WTC11 (cell line): ENCODE results near the gene SGF29. TPM values are rescaled to one million over a fixed set of nuclear protein-coding genes. Genes with fewer than 3 reads are reported as not detected.
A peak's percentile ranks its signal among the peaks of the same experiment; 100 is the strongest.

ENCODE experiments used
- ATAC-seq: fragments of 200-7000 bp; cut with Tn5 transposase; 2 replicates; pipeline ENCODE4 v1.10.0; 2021; ENCODE audit warnings: mild to moderate bottlenecking, moderate library complexity
- CTCF ChIA-PET: fragments of 300-600 bp; sonication (Branson Sonifier 250); formaldehyde crosslinking; loops from one replicate; lab custom pipeline; 2021; ENCODE audit warnings: antibody characterized with exemption; lab: Charles Lee
- POLR2A ChIA-PET: fragments of 350-600 bp; sonication (Branson Sonifier 250); formaldehyde crosslinking; loops from one replicate; lab custom pipeline; 2021; ENCODE audit warnings: antibody characterized with exemption; lab: Charles Lee
- DNase-seq: peaks from one replicate; pipeline ENCODE4 v3.0.0; 2021; ENCODE audit warnings: low spot score
- H3K27ac Mint-ChIP-seq: 2 replicates; pipeline ENCODE4 v1.8.0; 2021; ENCODE audit warnings: mixed read lengths
- H3K27me3 Mint-ChIP-seq: 2 replicates; pipeline ENCODE4 v1.8.0; 2021; ENCODE audit warnings: low read depth, mild to moderate bottlenecking, moderate library complexity, mixed read lengths
- H3K36me3 Mint-ChIP-seq: 2 replicates; pipeline ENCODE4 v1.8.0; 2021; ENCODE audit warnings: mixed read lengths
- H3K4me1 Mint-ChIP-seq: 2 replicates; pipeline ENCODE4 v1.8.0; 2022; ENCODE audit warnings: mixed read lengths
- H3K4me3 Mint-ChIP-seq: 2 replicates; pipeline ENCODE4 v1.8.0; 2021; ENCODE audit warnings: mild to moderate bottlenecking, moderate library complexity, mixed read lengths
- H3K9me3 Mint-ChIP-seq: 2 replicates; pipeline ENCODE4 v1.8.0; 2021; ENCODE audit warnings: mixed read lengths
- MYBL2 ChIP-seq: sonication (generic); formaldehyde crosslinking; IDR thresholded peaks from 2 replicates; pipeline ENCODE4 v1.8.1; 2023; ENCODE audit warnings: mild to moderate bottlenecking, moderate library complexity, missing genetic modification reagents
- NFE2L1 ChIP-seq: sonication (generic); formaldehyde crosslinking; IDR thresholded peaks from 2 replicates; pipeline ENCODE4 v1.8.1; 2023; ENCODE audit warnings: missing genetic modification reagents
- NR3C1 ChIP-seq: sonication (generic); formaldehyde crosslinking; conservative IDR thresholded peaks from 2 replicates; pipeline ENCODE4 v1.8.1; 2023; ENCODE audit warnings: low read depth, mild to moderate bottlenecking, missing genetic modification reagents
- RELA ChIP-seq: sonication (generic); formaldehyde crosslinking; IDR thresholded peaks from 2 replicates; pipeline ENCODE4 v1.8.1; 2022; ENCODE audit warnings: missing genetic modification reagents, mild to moderate bottlenecking, borderline replicate concordance
- USF1 ChIP-seq: sonication (generic); formaldehyde crosslinking; IDR thresholded peaks from 2 replicates; pipeline ENCODE4 v1.8.0; 2022; ENCODE audit warnings: mild to moderate bottlenecking, missing genetic modification reagents
- ZBTB21 ChIP-seq: sonication (generic); formaldehyde crosslinking; IDR thresholded peaks from 2 replicates; pipeline ENCODE4 v1.8.1; 2023; ENCODE audit warnings: mild to moderate bottlenecking, missing genetic modification reagents, borderline replicate concordance
- ZNF121 ChIP-seq: sonication (generic); formaldehyde crosslinking; IDR thresholded peaks from 2 replicates; pipeline ENCODE4 v1.8.0; 2023; ENCODE audit warnings: missing genetic modification reagents
- ZNF263 ChIP-seq: sonication (generic); formaldehyde crosslinking; IDR thresholded peaks from 2 replicates; pipeline ENCODE4 v1.8.1; 2022; ENCODE audit warnings: low read depth, mild to moderate bottlenecking, moderate library complexity, missing genetic modification reagents
- total RNA-seq: library from RNA; stranded (reverse); gene quantifications from 3 replicates; pipeline ENCODE4 v1.2.3, GENCODE V29; 2021
- TF ChIP-seq, protein P1 (sequence below): sonication (generic); formaldehyde crosslinking; IDR thresholded peaks from 2 replicates; pipeline ENCODE4 v1.8.0; 2022; ENCODE audit warnings: missing genetic modification reagents
- TF ChIP-seq, protein P2 (sequence below): sonication (generic); formaldehyde crosslinking; IDR thresholded peaks from 2 replicates; pipeline ENCODE4 v1.8.1; 2023; ENCODE audit warnings: mild to moderate bottlenecking, moderate library complexity, missing genetic modification reagents
- TF ChIP-seq, protein P3 (sequence below): sonication (generic); formaldehyde crosslinking; conservative IDR thresholded peaks from 2 replicates; pipeline ENCODE4 v1.8.1; 2023; ENCODE audit warnings: mild to moderate bottlenecking, low read depth, missing genetic modification reagents, moderate library complexity

Gene SGF29
- total RNA-seq, 1 experiment from 2014 or later, result 15.0 TPM

DNA sequence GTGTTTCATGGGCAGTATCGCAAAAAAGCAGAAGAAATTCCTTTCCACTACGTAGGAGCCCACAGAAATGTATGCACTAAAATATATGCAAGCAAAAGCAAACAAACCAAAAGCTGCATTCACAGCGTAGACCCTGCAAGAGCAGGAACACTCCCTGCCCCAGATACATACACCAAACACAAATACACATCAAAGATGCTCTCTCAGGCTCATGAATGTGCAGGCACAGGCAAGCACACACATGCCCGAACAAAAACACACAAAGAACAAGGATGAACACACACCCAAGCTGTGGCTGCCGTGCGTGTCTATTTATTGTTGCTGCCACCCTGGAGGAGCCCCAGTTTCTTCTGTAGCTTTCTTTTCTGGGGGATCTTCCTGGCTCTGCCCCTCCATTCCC is 16.6 kb upstream of the SGF29 start:
- no peak for TF ChIP-seq ZBTB21 (CRISPR knock-in tag)
- TF ChIP-seq NFE2L1 (CRISPR knock-in tag), result no peak
- TF ChIP-seq ZNF263 (CRISPR knock-in tag), result no peak
- no peak for TF ChIP-seq NR3C1 (CRISPR knock-in tag)
- Mint-ChIP-seq H3K4me3 (no peak overlapping the region), H3K4me1 (peaks cover 5% of the 10 kb centered on the region), H3K27me3 (no peaks in the 10 kb centered on the region; the same call in 1 of the 2 replicates), H3K9me3 (no peaks in the 10 kb centered on the region), H3K36me3 (no peaks in the 10 kb centered on the region), H3K27ac (no peak overlapping the region)
- no peak for DNase-seq
- ATAC-seq, result no peak
- ChIA-PET POLR2A (no interaction called here), CTCF (no interaction called here)

GRCh38 chr16:28537964-28538732 is 15.6 kb upstream of the SGF29 start:
- TF ChIP-seq, protein P1, sequence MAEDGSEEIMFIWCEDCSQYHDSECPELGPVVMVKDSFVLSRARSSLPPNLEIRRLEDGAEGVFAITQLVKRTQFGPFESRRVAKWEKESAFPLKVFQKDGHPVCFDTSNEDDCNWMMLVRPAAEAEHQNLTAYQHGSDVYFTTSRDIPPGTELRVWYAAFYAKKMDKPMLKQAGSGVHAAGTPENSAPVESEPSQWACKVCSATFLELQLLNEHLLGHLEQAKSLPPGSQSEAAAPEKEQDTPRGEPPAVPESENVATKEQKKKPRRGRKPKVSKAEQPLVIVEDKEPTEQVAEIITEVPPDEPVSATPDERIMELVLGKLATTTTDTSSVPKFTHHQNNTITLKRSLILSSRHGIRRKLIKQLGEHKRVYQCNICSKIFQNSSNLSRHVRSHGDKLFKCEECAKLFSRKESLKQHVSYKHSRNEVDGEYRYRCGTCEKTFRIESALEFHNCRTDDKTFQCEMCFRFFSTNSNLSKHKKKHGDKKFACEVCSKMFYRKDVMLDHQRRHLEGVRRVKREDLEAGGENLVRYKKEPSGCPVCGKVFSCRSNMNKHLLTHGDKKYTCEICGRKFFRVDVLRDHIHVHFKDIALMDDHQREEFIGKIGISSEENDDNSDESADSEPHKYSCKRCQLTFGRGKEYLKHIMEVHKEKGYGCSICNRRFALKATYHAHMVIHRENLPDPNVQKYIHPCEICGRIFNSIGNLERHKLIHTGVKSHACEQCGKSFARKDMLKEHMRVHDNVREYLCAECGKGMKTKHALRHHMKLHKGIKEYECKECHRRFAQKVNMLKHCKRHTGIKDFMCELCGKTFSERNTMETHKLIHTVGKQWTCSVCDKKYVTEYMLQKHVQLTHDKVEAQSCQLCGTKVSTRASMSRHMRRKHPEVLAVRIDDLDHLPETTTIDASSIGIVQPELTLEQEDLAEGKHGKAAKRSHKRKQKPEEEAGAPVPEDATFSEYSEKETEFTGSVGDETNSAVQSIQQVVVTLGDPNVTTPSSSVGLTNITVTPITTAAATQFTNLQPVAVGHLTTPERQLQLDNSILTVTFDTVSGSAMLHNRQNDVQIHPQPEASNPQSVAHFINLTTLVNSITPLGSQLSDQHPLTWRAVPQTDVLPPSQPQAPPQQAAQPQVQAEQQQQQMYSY, result no peak
- no peak for TF ChIP-seq MYBL2 (CRISPR knock-in tag)
- TF ChIP-seq, protein P2, sequence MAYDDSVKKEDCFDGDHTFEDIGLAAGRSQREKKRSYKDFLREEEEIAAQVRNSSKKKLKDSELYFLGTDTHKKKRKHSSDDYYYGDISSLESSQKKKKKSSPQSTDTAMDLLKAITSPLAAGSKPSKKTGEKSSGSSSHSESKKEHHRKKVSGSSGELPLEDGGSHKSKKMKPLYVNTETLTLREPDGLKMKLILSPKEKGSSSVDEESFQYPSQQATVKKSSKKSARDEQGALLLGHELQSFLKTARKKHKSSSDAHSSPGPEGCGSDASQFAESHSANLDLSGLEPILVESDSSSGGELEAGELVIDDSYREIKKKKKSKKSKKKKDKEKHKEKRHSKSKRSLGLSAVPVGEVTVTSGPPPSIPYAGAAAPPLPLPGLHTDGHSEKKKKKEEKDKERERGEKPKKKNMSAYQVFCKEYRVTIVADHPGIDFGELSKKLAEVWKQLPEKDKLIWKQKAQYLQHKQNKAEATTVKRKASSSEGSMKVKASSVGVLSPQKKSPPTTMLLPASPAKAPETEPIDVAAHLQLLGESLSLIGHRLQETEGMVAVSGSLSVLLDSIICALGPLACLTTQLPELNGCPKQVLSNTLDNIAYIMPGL, result no peak
- peak; percentile 20; the same call in 1 of the 2 replicates for TF ChIP-seq ZNF121
- TF ChIP-seq USF1 (CRISPR knock-in tag), result no peak
- TF ChIP-seq, protein P3, sequence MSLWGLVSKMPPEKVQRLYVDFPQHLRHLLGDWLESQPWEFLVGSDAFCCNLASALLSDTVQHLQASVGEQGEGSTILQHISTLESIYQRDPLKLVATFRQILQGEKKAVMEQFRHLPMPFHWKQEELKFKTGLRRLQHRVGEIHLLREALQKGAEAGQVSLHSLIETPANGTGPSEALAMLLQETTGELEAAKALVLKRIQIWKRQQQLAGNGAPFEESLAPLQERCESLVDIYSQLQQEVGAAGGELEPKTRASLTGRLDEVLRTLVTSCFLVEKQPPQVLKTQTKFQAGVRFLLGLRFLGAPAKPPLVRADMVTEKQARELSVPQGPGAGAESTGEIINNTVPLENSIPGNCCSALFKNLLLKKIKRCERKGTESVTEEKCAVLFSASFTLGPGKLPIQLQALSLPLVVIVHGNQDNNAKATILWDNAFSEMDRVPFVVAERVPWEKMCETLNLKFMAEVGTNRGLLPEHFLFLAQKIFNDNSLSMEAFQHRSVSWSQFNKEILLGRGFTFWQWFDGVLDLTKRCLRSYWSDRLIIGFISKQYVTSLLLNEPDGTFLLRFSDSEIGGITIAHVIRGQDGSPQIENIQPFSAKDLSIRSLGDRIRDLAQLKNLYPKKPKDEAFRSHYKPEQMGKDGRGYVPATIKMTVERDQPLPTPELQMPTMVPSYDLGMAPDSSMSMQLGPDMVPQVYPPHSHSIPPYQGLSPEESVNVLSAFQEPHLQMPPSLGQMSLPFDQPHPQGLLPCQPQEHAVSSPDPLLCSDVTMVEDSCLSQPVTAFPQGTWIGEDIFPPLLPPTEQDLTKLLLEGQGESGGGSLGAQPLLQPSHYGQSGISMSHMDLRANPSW, result no peak
- no peak for TF ChIP-seq RELA (CRISPR knock-in tag)
- ATAC-seq, result no peak

More at GRCh38 chr16:28537964-28538732, 15.6 kb upstream of the SGF29 start:
- ChIA-PET CTCF (no interaction called here), POLR2A (no interaction called here)
- Mint-ChIP-seq H3K36me3 (no peaks in the 10 kb centered on the region), H3K9me3 (no peaks in the 10 kb centered on the region), H3K4me3 (no peak overlapping the region), H3K4me1 (no peaks in the 10 kb centered on the region), H3K27ac (peak overlapping the region; percentile 25; the same call in 1 of the 2 replicates), H3K27me3 (no peaks in the 10 kb centered on the region; the same call in 1 of the 2 replicates)
- DNase-seq, result no peak
